Duodenal mucosa (tissue), 2 donors: ENCODE measurements around the gene FOLR2.

Experiments used
- H3K27ac ChIP-seq: one replicate; pipeline ENCODE4 v1.7.0; 2013; ENCODE audit warnings: low read depth, low read length
- H3K27me3 ChIP-seq, 2 donors: one replicate each; pipeline ENCODE4 v1.7.0; 2013; ENCODE audit warnings: low read length in 2 of 2, control low read depth in 1 of 2; ENCODE audit not compliant: insufficient read depth in 2 of 2, control insufficient read depth in 1 of 2
- H3K36me3 ChIP-seq, 2 donors: one replicate each; pipeline ENCODE4 v1.7.0; 2013; ENCODE audit warnings: low read length in 2 of 2, control low read depth in 1 of 2; ENCODE audit not compliant: insufficient read depth in 2 of 2, control insufficient read depth in 1 of 2
- H3K4me1 ChIP-seq, 2 donors: one replicate each; pipeline ENCODE4 v1.7.0; 2013; ENCODE audit warnings: low read length in 2 of 2, control low read depth in 1 of 2; ENCODE audit not compliant: insufficient read depth in 2 of 2, control insufficient read depth in 1 of 2
- H3K4me3 ChIP-seq, 2 donors: one replicate each; pipeline ENCODE4 v1.7.0; 2013; ENCODE audit warnings: low read length in 2 of 2, low read depth in 1 of 2
- H3K9ac ChIP-seq, 2 donors: one replicate each; pipeline ENCODE4 v1.7.0; 2013; ENCODE audit warnings: low read length in 2 of 2, low read depth in 1 of 2
- H3K9me3 ChIP-seq, 2 donors: one replicate each; pipeline ENCODE4 v1.7.0; 2013; ENCODE audit warnings: low read length in 2 of 2, control low read depth in 1 of 2; ENCODE audit not compliant: control insufficient read depth in 1 of 2

FOLR2 gene

GRCh38 chr11:72267956-72268617, 51.5 kb downstream of the FOLR2 start:
- Histone ChIP-seq H3K4me3 (no peak overlapping the region), H3K36me3 (no peaks in the 10 kb centered on the region), H3K9ac (no peak overlapping the region), H3K9me3 (no peaks in the 10 kb centered on the region), H3K27ac (no peak overlapping the region), H3K4me1 (no peaks in the 10 kb centered on the region), H3K27me3 (no peaks in the 10 kb centered on the region)
